Measurements from ENCODE around the gene CDC14B.

Gene CDC14B

DNA sequence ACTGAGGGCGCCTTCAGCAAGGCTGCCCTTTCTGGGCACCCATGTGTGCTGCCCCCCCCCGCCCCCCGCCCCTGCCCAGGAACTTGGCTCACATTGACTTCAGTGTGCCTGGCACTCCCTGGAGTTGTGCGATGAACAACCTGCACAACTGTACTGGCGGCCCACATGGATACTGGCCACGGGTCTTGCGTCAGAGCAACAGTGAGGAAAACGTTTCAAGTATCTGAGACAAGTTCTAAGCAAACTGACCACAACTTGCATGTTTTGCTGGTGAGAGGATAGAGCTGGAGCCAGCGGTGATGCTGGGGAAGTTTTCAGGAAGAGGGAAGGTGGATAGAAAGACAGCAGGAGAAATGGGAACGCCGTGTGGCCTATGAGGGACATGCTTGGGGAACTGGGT, 124.3 kb downstream of the CDC14B start:
- Histone ChIP-seq H3K27me3 (ENCODE audit: control insufficient read depth, insufficient read depth, low read length) (no peaks in the 10 kb centered on the region), H3K9ac (ENCODE audit: low read length) (no peak overlapping the region), H3K36me3 (ENCODE audit: control insufficient read depth, low read depth, low read length) (peaks cover 13% of the 10 kb centered on the region), H3K4me1 (ENCODE audit: control insufficient read depth, low read depth, low read length) (no peaks in the 10 kb centered on the region), H3K4me3 (ENCODE audit: low read length) (no peak overlapping the region), H3K27ac (ENCODE audit: low read length) (no peak overlapping the region), H3K9me3 (ENCODE audit: control insufficient read depth, low read depth, low read length) (no peaks in the 10 kb centered on the region)

- H3K27me3 ChIP-seq (ENCODE audit: control insufficient read depth, insufficient read depth, low read length): no peaks in the 10 kb centered on the region
- peaks cover 18% of the 10 kb centered on the region for H3K36me3 ChIP-seq (ENCODE audit: control insufficient read depth, low read depth, low read length)
- H3K27ac ChIP-seq (ENCODE audit: low read length): no peak overlapping the region
- no peaks in the 10 kb centered on the region for H3K9me3 ChIP-seq (ENCODE audit: control insufficient read depth, low read depth, low read length)
- no peaks in the 10 kb centered on the region for H3K4me1 ChIP-seq (ENCODE audit: control insufficient read depth, low read depth, low read length)
- no peak overlapping the region for H3K9ac ChIP-seq (ENCODE audit: low read length)
- H3K4me3 ChIP-seq (ENCODE audit: low read length): no peak overlapping the region
Observed at GRCh38 chr9:96494215-96494800, 125.3 kb downstream of the CDC14B start.

DNA sequence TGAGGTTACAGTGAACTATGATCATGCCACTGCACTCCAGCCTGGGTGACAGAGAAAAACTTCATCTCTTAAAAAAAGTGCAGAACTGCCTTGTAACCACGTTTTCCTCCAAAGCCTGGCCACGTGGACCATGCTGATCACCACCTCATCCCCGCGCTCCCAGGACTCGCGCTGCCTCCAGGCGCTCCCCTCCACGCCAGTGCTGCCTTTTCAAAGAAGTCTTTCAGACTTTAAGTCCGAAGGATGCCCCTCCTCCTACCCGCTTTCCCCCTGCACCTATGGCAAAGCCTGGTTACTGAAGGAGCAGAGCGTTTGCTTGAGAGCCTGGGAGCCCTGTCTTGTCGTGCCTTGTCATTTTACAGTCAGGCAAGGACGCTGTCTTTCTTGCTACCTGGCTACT, 125.9 kb downstream of the CDC14B start:
- H3K9me3 ChIP-seq (ENCODE audit: control insufficient read depth, low read depth, low read length): no peaks in the 10 kb centered on the region
- H3K4me1 ChIP-seq (ENCODE audit: control insufficient read depth, low read depth, low read length): no peaks in the 10 kb centered on the region
- H3K9ac ChIP-seq (ENCODE audit: low read length): no peak overlapping the region
- no peaks in the 10 kb centered on the region for H3K27me3 ChIP-seq (ENCODE audit: control insufficient read depth, insufficient read depth, low read length)
- H3K36me3 ChIP-seq (ENCODE audit: control insufficient read depth, low read depth, low read length): peaks cover 18% of the 10 kb centered on the region
- H3K27ac ChIP-seq (ENCODE audit: low read length): no peak overlapping the region
- no peak overlapping the region for H3K4me3 ChIP-seq (ENCODE audit: low read length)

DNA sequence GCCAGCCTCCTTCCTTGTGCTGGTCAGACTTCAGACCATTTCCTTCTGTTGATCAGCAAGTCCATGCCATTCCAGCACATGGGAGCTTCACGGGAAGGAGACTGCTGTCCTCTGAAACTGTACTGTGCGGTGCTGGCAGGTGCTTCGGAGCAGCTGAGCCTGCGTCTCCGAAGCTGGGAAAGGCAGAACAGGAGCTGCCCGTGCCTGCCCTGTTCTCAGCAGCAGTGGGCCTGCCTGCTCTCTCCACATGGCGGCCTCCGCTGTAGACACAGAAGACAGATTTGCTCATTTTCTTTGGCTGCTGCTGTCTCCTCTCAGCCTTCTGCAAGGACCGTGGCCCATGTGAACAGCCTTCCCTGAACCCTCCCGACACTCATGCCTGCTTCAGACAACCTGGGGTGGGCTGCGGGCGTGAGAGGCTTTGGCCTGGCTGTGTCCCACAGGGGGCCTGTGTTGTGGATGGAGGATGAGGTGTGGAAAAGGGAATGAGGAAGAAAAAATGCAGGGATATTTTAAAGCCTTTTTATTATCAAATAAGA, 126.6 kb downstream of the CDC14B start:
- Histone ChIP-seq H3K9me3 (ENCODE audit: control insufficient read depth, low read depth, low read length) (no peaks in the 10 kb centered on the region), H3K9ac (ENCODE audit: low read length) (no peak overlapping the region)

GRCh38 chr9:96491880-96492525, 127.6 kb downstream of the CDC14B start:
- Histone ChIP-seq H3K27ac (ENCODE audit: low read length) (no peak overlapping the region), H3K4me1 (ENCODE audit: control insufficient read depth, low read depth, low read length) (no peaks in the 10 kb centered on the region), H3K4me3 (ENCODE audit: low read length) (no peak overlapping the region), H3K9me3 (ENCODE audit: control insufficient read depth, low read depth, low read length) (no peaks in the 10 kb centered on the region), H3K27me3 (ENCODE audit: control insufficient read depth, insufficient read depth, low read length) (no peaks in the 10 kb centered on the region), H3K36me3 (ENCODE audit: control insufficient read depth, low read depth, low read length) (peaks cover 32% of the 10 kb centered on the region), H3K9ac (ENCODE audit: low read length) (no peak overlapping the region)

More for the DNA sequence above, 126.6 kb downstream of the CDC14B start:
- H3K4me1 ChIP-seq (ENCODE audit: control insufficient read depth, low read depth, low read length): no peaks in the 10 kb centered on the region
- H3K36me3 ChIP-seq (ENCODE audit: control insufficient read depth, low read depth, low read length): peaks cover 25% of the 10 kb centered on the region
- no peaks in the 10 kb centered on the region for H3K27me3 ChIP-seq (ENCODE audit: control insufficient read depth, insufficient read depth, low read length)
- H3K27ac ChIP-seq (ENCODE audit: low read length): no peak overlapping the region
- H3K4me3 ChIP-seq (ENCODE audit: low read length): no peak overlapping the region

DNA sequence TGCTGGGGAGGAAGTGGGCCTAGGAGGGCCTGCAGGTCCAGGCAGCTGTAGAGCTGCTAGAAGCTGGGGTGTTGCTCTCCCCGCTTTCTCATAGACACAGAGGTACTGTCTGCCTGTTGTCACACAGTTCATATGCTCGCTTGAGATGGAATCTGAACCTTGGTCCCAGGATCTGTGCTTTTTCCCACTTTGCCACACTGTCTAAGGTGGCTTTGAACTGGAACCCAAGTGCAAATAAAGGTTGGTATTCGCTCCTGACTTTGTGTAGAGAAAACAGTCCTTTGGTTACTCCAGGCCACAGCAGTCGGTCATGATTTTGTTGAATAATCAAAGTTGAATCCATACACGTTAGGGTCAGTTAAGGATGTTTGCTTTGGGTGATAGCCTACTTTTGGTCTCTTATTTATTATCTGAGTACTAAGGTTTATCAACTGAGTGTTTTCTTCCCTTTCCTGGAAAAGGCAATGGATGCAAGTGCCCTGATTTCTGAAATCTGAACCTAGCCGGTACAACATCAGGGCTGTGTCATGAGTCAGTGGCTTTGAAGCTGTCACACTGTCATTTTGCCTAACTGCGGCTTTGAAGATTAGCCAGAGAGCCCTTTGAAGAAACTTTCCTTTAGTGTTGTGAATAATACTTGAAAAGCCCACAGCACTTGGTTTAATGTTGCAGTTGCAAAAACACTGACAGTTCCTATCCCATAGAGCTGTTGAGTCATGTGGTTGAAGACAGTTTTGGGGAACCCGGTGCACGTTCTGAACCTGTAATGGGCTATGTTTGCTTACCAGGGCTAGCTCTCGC, 128.4 kb downstream of the CDC14B start:
- no peak overlapping the region for H3K9ac ChIP-seq (ENCODE audit: low read length)
- H3K4me3 ChIP-seq (ENCODE audit: low read length): no peak overlapping the region
- H3K36me3 ChIP-seq (ENCODE audit: control insufficient read depth, low read depth, low read length): peaks cover 32% of the 10 kb centered on the region
- H3K27ac ChIP-seq (ENCODE audit: low read length): no peak overlapping the region
- H3K27me3 ChIP-seq (ENCODE audit: control insufficient read depth, insufficient read depth, low read length): no peaks in the 10 kb centered on the region
- H3K4me1 ChIP-seq (ENCODE audit: control insufficient read depth, low read depth, low read length): no peaks in the 10 kb centered on the region
- H3K9me3 ChIP-seq (ENCODE audit: control insufficient read depth, low read depth, low read length): no peaks in the 10 kb centered on the region

DNA sequence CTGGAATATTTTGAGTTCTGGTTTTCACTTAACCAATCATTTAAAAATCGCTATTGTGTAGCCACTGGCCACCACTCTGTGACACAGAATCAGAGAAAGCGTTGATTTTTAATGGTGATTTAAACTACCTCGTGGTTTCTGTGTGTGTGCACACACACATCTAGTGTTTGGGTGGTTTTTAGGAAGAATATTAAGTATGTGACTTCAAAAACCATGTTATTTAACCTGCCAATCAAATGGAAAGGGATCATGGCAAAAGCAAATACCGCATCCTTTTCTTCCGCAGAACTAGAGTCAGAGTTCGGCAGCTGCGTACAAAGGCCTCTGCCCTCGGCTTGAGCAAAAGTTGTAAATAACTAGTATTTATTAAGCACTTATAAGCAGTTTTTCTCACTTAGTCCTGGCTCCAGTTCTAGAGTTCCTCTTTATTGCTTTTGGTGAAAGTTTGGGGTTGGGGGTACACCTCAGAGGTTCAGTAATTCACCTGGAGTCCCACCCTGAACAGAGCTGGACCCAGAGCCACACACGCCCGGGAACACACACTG, 129.0 kb downstream of the CDC14B start:
- no peaks in the 10 kb centered on the region for H3K9me3 ChIP-seq (ENCODE audit: control insufficient read depth, low read depth, low read length)
- peaks cover 32% of the 10 kb centered on the region for H3K36me3 ChIP-seq (ENCODE audit: control insufficient read depth, low read depth, low read length)
- H3K4me3 ChIP-seq (ENCODE audit: low read length): no peak overlapping the region
- H3K27me3 ChIP-seq (ENCODE audit: control insufficient read depth, insufficient read depth, low read length): no peaks in the 10 kb centered on the region
- no peak overlapping the region for H3K27ac ChIP-seq (ENCODE audit: low read length)
- H3K9ac ChIP-seq (ENCODE audit: low read length): no peak overlapping the region
- H3K4me1 ChIP-seq (ENCODE audit: control insufficient read depth, low read depth, low read length): no peaks in the 10 kb centered on the region

GRCh38 chr9:96489482-96489979, 130.1 kb downstream of the CDC14B start:
- no peaks in the 10 kb centered on the region for H3K27me3 ChIP-seq (ENCODE audit: control insufficient read depth, insufficient read depth, low read length)
- H3K36me3 ChIP-seq (ENCODE audit: control insufficient read depth, low read depth, low read length): peaks cover 34% of the 10 kb centered on the region

GRCh38 chr9:96487949-96488348, 131.7 kb downstream of the CDC14B start:
- Histone ChIP-seq H3K4me1 (ENCODE audit: control insufficient read depth, low read depth, low read length) (no peaks in the 10 kb centered on the region), H3K9ac (ENCODE audit: low read length) (no peak overlapping the region), H3K36me3 (ENCODE audit: control insufficient read depth, low read depth, low read length) (peaks cover 36% of the 10 kb centered on the region), H3K27me3 (ENCODE audit: control insufficient read depth, insufficient read depth, low read length) (no peaks in the 10 kb centered on the region), H3K27ac (ENCODE audit: low read length) (no peak overlapping the region), H3K9me3 (ENCODE audit: control insufficient read depth, low read depth, low read length) (no peaks in the 10 kb centered on the region), H3K4me3 (ENCODE audit: low read length) (no peak overlapping the region)

More at GRCh38 chr9:96489482-96489979, 130.1 kb downstream of the CDC14B start:
- H3K9ac ChIP-seq (ENCODE audit: low read length): no peak overlapping the region
- H3K4me3 ChIP-seq (ENCODE audit: low read length): no peak overlapping the region
- no peaks in the 10 kb centered on the region for H3K9me3 ChIP-seq (ENCODE audit: control insufficient read depth, low read depth, low read length)
- no peak overlapping the region for H3K27ac ChIP-seq (ENCODE audit: low read length)
- no peaks in the 10 kb centered on the region for H3K4me1 ChIP-seq (ENCODE audit: control insufficient read depth, low read depth, low read length)

DNA sequence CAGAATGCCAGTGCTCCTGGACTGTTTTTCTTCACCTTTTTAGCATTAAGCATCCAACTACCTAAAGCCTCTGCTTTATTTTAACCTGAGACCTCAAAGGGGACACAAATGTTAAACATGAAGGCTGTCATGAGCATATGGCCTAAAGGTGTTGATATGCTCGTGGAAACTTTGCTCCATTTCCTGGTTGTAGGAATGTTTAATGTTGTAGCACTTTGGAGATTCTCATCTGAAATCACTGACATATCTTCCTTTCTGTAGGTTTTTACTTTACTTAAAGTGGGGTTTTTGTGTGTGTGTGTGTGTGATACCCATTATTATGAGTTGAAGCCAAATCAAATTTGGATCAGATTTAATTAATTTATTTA, 132.6 kb downstream of the CDC14B start:
- Histone ChIP-seq H3K9me3 (ENCODE audit: control insufficient read depth, low read depth, low read length) (no peaks in the 10 kb centered on the region), H3K36me3 (ENCODE audit: control insufficient read depth, low read depth, low read length) (peaks cover 36% of the 10 kb centered on the region), H3K27ac (ENCODE audit: low read length) (no peak overlapping the region), H3K27me3 (ENCODE audit: control insufficient read depth, insufficient read depth, low read length) (no peaks in the 10 kb centered on the region), H3K9ac (ENCODE audit: low read length) (no peak overlapping the region), H3K4me3 (ENCODE audit: low read length) (no peak overlapping the region), H3K4me1 (ENCODE audit: control insufficient read depth, low read depth, low read length) (no peaks in the 10 kb centered on the region)

GRCh38 chr9:96486386-96487028, 133.1 kb downstream of the CDC14B start:
- Histone ChIP-seq H3K36me3 (ENCODE audit: control insufficient read depth, low read depth, low read length) (peaks cover 32% of the 10 kb centered on the region), H3K4me3 (ENCODE audit: low read length) (no peak overlapping the region), H3K27ac (ENCODE audit: low read length) (no peak overlapping the region), H3K9ac (ENCODE audit: low read length) (no peak overlapping the region), H3K27me3 (ENCODE audit: control insufficient read depth, insufficient read depth, low read length) (no peaks in the 10 kb centered on the region), H3K9me3 (ENCODE audit: control insufficient read depth, low read depth, low read length) (no peaks in the 10 kb centered on the region), H3K4me1 (ENCODE audit: control insufficient read depth, low read depth, low read length) (no peaks in the 10 kb centered on the region)

All from iPS-18a (cell line).